GM21390 (cell line): Measurements from ENCODE around the gene SLC34A1.
"Not testable (repeated sequence)": the region's sequence is repeated elsewhere in the genome, so short reads cannot be mapped to it uniquely, and the experiment has no call there.

Source experiments
- ATAC-seq: cut with Tn5 transposase; IDR thresholded peaks from one replicate; pipeline ENCODE4 v1.9.1; 2021; ENCODE audit not compliant: unreplicated experiment

Gene SLC34A1

DNA sequence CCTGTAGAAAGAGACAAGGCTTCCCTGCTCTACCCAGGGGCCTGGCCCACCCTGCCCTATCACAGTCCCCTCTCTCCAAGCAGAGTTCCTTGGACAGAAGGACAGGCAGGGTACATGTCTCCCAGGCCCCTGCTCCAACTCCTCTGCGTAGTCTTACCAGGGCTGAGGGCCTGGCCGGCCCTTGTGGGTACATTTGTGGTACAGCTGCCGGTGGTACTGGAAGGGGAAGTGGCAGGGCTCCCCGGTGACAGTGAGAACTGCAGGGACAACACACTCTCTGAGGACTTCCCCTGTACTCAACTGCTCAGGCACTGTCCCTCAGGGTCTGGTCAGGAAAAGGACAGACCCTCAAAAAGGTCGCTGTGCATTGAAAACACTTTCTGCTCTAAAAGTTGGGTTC, 21.6 kb downstream of the SLC34A1 start:
- no peak for ATAC-seq

DNA sequence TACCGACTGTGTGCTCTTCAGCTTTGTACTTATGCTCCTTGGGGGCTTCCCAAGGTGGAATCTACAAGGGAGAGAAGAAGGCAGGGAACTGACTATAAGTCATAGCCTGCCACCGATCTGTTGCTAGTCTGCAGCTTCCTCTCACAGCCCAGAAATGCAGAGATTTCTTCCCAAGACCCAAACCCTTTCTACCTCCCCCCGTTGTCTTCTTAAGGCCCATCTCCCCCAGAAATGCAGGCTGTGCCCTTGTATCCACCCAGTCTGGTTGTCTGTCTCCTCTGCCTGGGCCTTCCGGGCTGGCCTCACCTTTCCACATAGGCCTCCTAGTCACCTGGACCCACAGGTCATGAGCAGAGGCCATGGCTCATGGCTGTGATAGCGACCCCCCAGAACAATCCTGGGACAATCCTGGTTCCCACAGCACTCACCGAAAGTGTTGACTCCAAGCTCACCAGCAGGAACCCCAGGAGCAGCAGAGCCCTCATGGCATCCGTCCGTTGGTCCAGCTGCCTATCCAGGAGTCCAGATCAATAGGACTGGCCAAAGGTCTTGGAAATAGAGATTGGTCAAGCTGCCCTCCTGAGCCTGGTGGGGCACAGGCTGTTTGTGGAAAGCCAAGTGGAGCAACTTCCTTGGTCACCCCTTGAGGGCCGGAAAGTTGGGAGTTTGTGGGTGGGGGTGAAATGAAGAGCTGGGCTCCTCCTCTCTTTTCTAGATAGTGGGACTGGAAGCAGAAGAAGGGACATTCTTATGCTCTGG, 25.0 kb downstream of the SLC34A1 start, which contains the start of gene F12:
Gene F12, minus strand, starts transcription at position 522 of the 759 bp plus-strand sequence. Its CDS starts 37 bp downstream, at position 485.
- no peak for ATAC-seq

DNA sequence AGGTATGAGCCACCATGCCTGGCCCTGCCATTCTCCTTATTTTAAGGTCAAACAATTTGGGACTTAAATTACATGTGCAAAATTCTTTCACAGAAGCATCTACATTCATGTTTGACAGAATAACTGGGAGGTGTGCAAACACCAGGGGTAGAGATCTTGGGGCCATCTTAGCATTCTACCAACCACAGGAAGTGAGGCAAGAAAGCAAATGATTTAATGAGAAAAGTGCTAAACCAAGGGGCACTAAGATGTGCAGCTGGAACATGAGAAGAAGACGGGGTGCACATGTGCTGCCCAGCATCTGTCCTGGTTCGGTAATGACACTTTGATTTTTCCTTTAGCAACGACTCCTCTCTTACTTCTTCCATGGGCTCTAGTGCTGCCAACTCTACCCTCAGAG, 26.3 kb downstream of the SLC34A1 start:
- no peak for ATAC-seq

DNA sequence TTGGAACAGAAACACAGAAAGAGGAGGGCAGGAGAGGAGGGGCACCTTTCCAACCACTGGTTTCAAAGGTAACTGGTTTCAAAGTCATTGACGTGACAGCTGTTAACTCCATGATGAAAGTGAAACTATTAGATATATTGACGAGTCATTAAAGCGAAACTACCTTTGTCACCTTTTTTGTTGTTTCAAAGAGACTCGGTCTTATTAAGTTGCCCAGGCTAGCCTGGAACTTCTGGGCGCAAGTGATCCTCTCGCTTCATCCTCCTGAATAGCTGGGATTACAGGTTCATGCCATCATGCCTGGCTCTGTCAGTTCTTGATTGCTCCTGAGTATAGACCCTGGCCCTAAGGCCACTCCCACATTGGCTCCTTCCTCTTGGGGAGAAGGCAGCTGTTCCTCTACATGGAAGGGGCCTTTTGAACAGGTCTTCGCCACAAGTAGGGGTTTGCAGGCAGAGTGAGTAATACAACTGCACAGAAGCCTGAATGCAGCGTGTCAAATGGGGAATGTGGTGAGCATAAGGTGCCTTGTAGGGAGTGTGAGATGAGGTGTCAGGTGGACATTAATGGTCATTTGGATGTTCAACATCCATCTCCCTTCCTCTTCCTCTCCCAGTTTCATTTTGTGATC, 28.5 kb downstream of the SLC34A1 start:
- peak; percentile 75 for ATAC-seq

DNA sequence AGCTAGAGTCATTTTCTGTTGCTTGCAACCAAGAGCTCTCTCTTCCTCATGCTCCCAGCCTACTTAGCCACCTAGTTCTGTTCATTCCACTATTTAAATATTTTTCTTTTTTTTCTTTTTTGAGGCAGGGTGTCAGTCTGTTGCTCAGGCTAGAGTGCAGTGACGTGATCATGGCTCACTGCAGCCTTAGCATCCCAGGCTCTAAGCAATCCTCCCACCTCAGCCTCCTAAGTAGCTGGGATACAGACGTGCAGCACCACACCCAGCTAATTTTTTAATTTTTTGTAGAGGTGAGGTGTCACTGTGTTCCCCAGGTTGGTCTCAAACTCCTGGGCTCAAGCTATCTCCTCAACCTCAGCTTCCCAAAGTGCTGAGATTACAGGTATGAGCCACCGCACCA, 30.2 kb downstream of the SLC34A1 start:
- ATAC-seq, result no peak

DNA sequence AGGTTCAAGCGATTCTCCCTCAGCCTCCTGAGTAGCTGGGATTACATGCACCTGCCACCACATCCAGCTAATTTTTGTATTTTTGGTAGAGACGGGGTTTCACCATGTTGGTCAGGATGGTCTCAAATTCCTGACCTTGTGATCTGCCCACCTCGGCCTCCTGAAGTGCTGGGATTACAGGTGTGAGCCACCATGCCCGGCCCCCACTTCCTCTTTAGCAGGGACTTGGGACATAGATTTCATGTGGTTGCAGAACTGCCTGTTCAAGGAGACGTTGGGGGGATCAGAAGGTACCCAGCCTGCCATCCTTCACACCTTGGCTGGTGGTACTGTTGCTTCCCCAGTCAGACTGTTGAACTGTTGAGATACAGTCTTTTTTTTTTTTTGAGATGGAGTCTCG, 32.8 kb downstream of the SLC34A1 start:
- ATAC-seq, result not testable (repeated sequence)

DNA sequence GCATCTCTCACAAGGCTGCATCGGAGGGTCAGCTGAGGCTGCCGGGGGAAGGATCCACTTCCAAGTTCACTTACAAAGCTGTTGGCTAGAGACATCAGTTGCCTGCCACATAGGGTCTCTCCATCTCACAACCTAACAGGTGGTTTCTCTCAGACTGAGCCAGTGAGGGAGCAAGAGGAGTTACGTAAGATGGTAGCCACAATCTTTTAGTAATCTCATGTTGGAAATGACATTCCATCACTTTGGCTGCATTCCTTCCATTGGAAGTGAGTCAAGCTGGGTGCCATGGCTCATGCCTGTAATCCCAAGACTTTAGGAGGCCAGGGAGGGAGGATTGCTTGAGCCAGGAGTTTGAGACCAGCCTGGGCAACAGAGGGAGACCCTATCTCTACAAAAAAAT, 34.8 kb downstream of the SLC34A1 start:
- no peak for ATAC-seq

DNA sequence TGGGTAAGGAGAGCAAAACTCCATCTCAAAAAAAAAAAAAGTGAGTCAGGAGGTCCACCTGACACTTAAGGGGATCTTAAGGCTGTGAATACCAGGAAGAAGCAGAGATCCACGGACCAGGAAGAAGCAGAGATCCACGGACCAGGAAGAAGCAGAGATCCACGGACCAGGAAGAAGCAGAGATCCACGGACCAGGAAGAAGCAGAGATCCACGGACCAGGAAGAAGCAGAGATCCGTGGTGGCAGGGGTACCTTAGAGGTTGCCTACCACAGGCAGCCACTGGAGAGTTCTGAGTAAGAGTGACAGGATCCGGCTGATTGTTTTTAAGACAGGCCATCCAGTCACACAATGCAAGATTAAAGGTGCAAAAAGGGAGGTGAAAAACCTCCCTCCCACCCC, 36.2 kb downstream of the SLC34A1 start:
- not testable (repeated sequence) for ATAC-seq

DNA sequence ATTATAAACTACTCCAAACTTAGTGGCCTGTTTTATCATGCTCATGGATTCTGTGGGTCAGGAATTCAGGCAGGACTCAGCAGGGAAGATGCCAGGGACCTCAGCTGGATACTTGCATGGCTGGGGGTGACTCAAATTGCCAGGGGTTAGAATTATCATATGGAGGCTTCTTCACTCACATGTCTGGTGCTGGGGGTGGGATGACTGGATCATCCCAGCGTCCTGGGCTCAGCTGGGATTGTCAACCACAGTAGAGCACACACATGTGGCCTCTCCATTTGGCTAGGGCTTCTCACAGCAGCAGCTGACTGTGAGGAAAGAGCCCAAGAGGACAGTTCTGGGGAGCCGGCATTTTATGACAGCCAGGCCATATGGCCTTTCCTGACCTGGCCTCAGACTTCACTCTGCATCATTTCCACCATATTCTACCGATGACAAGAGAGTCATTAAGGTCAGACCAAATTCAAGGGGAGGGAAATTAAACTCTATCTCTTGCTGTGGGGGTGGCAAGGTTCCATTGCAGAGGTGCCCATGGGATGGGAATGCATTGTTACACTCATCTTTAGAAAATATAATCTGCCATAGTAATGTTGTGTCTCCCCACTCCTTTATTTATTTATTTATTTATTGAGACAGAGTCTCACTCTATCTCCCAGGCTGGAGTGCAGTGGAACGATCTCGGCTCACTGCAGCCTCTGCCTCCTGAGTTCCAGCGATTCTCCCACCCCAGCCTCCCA, 37.0 kb downstream of the SLC34A1 start:
- ATAC-seq, result no peak

DNA sequence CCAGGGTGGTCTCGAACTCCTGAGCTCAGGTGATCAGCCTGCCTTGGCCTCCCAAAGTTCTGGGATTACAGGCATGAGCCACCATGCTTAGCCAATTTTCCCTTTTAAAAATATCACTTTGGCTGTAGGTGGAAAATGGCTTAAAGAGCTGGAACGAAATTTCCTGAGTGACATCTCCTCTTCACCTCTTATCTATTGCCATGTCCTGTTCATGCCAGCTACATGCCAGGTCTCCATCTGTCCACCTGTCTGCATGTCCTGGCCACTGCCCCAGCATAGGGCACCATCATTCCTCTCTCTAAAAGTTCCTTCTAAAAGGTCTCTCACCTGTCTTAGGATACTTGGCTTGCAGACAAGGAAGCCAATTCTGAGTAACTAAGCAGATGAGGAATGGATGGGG, 39.4 kb downstream of the SLC34A1 start:
- ATAC-seq, result no peak

DNA sequence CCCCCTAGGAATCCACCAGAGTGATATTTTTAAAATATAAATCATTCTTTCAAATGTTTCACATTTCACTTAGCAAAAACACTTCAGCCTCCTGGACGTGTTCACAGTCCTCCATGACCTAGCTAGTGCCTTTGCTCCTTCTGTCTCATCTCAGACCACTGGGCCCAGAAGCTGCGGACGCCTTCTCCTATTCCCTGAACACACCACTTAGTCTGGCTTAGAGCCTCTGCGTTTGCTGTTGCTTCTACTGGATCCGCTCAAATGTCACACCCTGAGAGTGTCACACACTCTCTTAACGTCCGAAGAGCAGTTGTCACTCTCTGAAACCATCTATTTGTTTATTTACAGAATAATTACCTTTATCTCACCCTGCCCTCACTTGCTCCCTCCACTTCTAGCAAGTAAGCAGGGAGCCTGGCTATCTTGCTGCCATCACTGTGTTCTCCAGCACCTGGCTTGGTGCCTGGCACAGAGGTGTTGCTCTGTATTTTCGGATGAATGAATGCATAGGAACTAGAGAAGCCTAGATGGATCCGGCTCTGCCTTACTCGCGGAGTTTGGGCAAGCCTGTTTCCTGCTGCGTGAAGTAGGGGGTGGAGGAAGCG, 41.1 kb downstream of the SLC34A1 start:
- no peak for ATAC-seq

DNA sequence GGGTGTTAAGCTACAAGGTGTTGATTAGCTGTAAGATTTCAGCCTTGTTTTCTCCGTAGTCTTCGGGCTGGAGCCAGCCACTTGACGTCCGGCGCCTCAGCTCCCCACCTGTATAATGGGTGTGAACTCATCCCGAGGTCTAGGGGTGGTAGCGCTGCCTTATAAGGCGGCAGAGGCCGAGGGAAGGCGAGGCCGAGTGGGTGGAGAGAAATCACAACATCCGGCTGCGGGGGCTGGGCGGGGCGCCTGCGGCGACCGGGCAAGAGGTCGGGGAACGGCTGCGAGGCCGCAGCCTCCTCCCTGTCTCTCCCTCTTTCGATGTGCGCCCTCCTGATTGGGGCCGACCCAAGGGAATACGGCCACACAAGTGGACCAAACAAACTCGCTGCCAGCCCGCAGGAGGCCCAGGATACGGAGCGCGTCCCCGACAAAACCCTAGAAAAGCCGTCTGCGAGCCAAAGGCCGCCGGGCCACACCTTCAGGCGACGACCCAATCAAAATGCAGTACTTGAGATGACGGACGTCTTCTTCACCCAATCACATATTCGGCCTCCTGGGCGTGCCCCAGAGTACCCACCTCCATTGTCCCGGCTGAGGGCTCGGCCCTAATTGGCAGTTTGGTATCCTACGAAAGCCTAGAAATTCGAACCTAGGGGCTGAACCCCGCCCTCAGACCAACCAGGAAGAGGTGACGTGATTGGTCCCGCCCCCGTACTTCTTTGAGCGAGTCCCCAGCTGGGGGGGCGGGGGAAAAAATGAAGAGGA, 41.7 kb downstream of the SLC34A1 start:
- peak; percentile 72 for ATAC-seq

DNA sequence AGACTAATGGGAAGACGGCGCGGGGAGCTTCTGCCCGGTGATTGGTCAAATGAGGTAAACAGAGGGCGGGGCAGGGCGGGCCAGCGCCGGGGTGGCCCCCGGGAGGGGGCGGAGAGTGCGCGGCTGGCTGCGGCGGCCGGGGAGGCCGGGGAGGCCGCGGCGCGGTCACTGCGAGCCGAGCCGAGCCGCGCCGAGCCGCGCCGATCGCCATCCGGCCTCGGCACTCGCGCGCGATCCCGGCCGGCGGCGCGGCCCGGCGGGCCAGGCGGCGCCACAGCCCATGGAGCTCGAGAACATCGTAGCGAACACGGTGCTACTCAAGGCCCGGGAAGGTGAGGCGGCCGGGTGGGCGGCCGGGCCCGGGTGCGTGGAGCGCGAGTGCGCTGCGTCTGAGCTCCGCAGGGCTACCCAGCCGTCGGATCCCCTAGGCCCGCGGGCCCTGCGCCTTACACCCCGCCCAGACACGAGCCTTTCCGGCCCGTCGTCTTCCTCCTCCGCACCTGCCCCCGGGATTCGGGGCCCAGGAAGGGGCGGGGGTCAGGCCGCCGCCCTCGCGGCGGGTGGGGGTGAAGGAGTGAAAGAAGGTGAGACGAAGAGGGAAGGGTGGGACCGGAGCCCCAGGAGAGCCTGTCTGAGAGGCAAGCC, 42.5 kb downstream of the SLC34A1 start, which contains the start of gene GRK6:
Gene GRK6, plus strand, starts transcription at position 111 of the 645 bp plus-strand sequence. Its CDS starts 170 bp downstream, at position 281.
- ATAC-seq, result peak; percentile 50

DNA sequence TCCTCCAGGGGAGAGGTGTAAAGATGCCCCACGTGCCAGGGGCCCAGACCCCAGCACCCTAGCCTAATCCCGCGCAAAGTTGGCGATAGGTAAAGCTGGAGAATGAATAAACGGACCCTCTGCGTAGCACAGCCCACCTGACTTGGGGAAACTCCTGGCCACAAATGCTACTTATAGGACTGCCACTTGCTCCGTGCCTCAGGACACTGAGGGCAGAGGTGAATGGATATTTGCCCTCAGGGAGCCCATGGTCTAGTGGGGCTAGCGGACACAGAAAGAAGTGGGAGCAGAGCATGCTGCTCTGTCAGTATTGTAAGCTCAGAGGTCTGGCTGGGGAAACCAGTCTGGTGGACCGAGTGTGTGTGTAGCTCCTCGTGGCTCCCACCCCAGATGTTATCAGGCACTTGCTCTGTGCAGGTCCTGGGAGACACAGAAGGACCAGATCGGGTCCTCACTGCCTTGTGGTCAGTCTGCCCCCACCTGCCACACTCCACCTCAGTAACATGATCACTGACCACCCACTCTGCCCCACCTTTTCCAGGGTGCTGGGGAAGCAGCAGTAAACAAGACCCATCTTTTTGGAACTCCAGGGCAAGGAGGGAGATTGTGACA, 43.1 kb downstream of the SLC34A1 start:
- ATAC-seq, result no peak

DNA sequence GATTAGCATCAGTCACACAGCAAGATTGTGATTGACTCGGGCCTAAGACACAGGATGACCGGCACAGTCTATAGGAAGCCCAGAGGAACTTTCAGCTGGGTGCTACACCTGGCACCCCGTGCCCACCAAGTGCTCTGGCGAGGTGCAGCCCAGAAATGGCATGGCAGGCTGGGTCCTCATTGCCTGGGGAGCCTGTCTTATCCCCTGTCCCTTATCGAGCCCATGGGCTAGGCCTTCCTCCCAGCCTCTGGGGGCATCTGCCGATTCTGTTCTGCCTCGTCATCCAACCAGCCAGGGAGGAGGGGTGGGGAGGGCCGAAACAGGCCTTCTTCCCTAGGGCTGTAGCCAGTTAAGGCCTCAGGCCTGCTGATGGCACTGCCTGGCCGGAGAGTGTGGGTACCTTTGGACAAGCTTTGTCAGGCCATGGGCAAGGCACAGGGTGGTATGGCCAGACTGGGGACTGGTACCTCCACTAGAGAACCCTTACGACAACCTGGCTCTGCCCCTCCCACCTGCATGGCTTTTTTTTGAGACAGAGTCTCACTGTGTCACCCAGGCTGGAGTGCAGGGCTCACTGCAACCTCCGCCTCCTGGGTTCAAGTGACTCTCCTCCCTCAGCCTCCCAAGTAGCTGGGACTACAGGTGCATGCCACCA, 43.8 kb downstream of the SLC34A1 start:
- ATAC-seq, result no peak

DNA sequence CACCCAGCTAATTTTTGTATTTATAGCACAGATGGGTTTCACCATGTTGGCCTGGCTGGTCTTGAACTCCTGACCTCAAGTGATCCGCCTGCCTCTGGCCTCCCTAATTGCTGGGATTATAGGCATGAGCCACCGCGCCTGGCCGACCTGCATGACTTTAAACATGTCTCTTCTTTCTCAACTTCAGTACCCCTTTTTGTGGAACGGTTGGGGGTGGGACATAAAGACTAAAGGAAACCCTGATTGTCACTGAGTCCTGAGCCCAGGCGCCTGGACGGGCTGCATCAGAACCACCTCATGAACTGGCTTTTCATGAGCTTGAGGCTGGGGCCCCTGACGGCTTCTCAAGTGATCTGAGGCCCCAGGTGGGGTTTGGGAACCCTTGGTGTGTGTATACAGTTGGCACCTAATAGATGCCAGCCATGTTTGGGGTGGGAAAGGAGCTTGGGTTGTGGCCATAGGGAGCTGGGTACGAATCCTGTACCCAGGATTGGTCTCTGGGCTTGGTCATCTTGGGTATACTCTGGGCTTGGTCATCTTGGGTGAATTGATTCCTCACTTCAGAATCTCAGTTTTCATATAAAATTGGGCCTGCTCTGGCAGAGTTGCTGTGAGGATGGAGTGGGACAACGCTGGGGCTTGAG, 44.5 kb downstream of the SLC34A1 start:
- no peak for ATAC-seq

DNA sequence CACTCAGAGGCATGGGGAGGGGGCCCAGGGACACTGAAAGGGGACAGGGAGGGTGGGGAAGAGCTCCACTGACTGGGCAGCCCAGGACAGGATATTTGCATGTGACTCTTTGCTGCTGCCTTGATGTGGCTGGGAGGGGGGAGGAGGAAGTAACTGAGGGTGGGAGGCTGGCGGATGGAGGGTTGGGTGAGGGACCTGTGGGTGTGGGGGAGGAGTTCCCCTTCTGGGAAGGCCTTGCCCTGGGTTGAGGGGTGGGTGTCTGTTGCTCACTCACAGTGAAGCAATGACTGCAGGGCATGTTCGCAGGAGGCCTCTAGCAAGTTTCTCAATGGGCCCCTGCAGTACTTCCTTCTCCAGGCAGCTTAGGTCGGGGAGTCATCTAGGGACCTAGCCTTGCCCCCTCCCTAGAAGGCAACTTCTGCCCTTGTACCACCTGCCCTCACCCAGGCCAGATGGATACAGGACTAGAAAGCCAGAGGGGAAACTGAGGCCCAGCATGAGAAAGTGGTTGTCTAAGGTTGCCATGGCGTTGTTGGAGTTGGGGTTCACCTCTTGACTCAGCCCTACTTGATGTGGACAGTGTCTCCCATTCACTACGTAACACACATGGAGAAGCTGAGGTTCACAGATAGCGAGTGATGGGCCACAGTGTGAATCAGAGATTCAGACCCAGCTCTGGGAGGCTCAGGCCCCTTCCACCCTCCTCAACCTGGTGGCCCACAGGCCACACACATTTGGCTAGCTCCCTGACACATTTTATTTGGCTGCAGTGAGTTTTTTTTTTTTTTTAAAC, 45.2 kb downstream of the SLC34A1 start:
- ATAC-seq, result no peak
